Ureter (tissue), 1 donor: ENCODE data around the gene ADAM33. TPM values are rescaled to one million over a fixed set of nuclear protein-coding genes. Genes with fewer than 3 reads are reported as not detected.

Experiments used
- DNase-seq: peaks from one replicate; pipeline ENCODE4 v3.0.0-alpha.2; 2020; ENCODE audit warnings: low spot score
- total RNA-seq: library from RNA; stranded (reverse); gene quantifications from one replicate; pipeline ENCODE4 v1.2.4, GENCODE V29; 2023
- donor health status: DM: yes; HTN: yes; CAD: no.

ADAM33 gene
- total RNA-seq, 1 donor from 2014 or later = 56.9 TPM

- DNase-seq = no peak
Observed at GRCh38 chr20:3706774-3707507, 25.1 kb upstream of the ADAM33 start.

- no peak for DNase-seq
Observed at GRCh38 chr20:3705970-3706739, 24.3 kb upstream of the ADAM33 start.

GRCh38 chr20:3705491-3705969, 23.7 kb upstream of the ADAM33 start:
- DNase-seq = no peak

GRCh38 chr20:3704087-3704486, 22.3 kb upstream of the ADAM33 start:
- no peak for DNase-seq

- no peak for DNase-seq
Observed at GRCh38 chr20:3702611-3703391, 21.0 kb upstream of the ADAM33 start.

GRCh38 chr20:3701061-3701998, 19.5 kb upstream of the ADAM33 start:
- no peak for DNase-seq

- DNase-seq = no peak
Observed at GRCh38 chr20:3699037-3699436, 17.2 kb upstream of the ADAM33 start.

- no peak for DNase-seq
Observed at GRCh38 chr20:3698591-3699001, 16.8 kb upstream of the ADAM33 start.

GRCh38 chr20:3697588-3698305, 15.9 kb upstream of the ADAM33 start:
- no peak for DNase-seq

GRCh38 chr20:3696745-3697587, 15.2 kb upstream of the ADAM33 start:
- no peak for DNase-seq

GRCh38 chr20:3696200-3696599, 14.4 kb upstream of the ADAM33 start:
- no peak for DNase-seq

GRCh38 chr20:3694864-3695263, 13.1 kb upstream of the ADAM33 start:
- DNase-seq = no peak

GRCh38 chr20:3693376-3693775, 11.6 kb upstream of the ADAM33 start:
- no peak for DNase-seq

GRCh38 chr20:3692706-3693294, 11.0 kb upstream of the ADAM33 start:
- DNase-seq = no peak

- no peak for DNase-seq
Observed at GRCh38 chr20:3691897-3692296, 10.1 kb upstream of the ADAM33 start.

- DNase-seq = no peak
Observed at GRCh38 chr20:3691306-3691705, 9.5 kb upstream of the ADAM33 start.

GRCh38 chr20:3690413-3690812, 8.6 kb upstream of the ADAM33 start:
- DNase-seq = no peak

GRCh38 chr20:3689978-3690377, 8.2 kb upstream of the ADAM33 start:
- DNase-seq = no peak

GRCh38 chr20:3687655-3688054, 5.8 kb upstream of the ADAM33 start:
- no peak for DNase-seq
